ENCODE results near the gene SPATA22.

- TF ChIP-seq ELF4 (IDR thresholded peaks at IDR 0.05) (no peak), SP1 (IDR thresholded peaks at IDR 0.05) (no peak), ARNT (IDR thresholded peaks at IDR 0.05) (no peak)
Measured at GRCh38 chr17:3471599-3471998, at the start of gene SPATA22.

All from HEK293T (cell line).